ENCODE measurements around the gene SEMA3G.

SEMA3G gene

GRCh38 chr3:52479877-52480575, 35.1 kb upstream of the SEMA3G start:
- no peak for DNase-seq (ENCODE audit: low read depth in 3 of 3, low spot score in 1 of 3)

- no peak for DNase-seq (ENCODE audit: low read depth in 3 of 3, low spot score in 1 of 3)
Observed at GRCh38 chr3:52479037-52479876, 34.4 kb upstream of the SEMA3G start.

GRCh38 chr3:52477796-52478095, 32.8 kb upstream of the SEMA3G start:
- no peak for DNase-seq (ENCODE audit: low read depth in 3 of 3, low spot score in 1 of 3)

GRCh38 chr3:52477076-52477795, 32.3 kb upstream of the SEMA3G start:
- no peak for DNase-seq (ENCODE audit: low read depth in 3 of 3, low spot score in 1 of 3)

- no peak for DNase-seq (ENCODE audit: low read depth in 3 of 3, low spot score in 1 of 3)
Observed at GRCh38 chr3:52473026-52473425, 28.1 kb upstream of the SEMA3G start.

GRCh38 chr3:52472239-52473000, 27.5 kb upstream of the SEMA3G start:
- no peak for DNase-seq (ENCODE audit: low read depth in 3 of 3, low spot score in 1 of 3)

GRCh38 chr3:52471371-52472238, 26.7 kb upstream of the SEMA3G start:
- DNase-seq (ENCODE audit: low read depth in 3 of 3, low spot score in 1 of 3) = no peak

- DNase-seq (ENCODE audit: low read depth in 3 of 3, low spot score in 1 of 3) = no peak
Observed at GRCh38 chr3:52470920-52471319, 26.0 kb upstream of the SEMA3G start.

GRCh38 chr3:52469001-52469400, 24.1 kb upstream of the SEMA3G start:
- DNase-seq (ENCODE audit: low read depth in 3 of 3, low spot score in 1 of 3) = no peak

GRCh38 chr3:52468336-52468735, 23.4 kb upstream of the SEMA3G start:
- no peak for DNase-seq (ENCODE audit: low read depth in 3 of 3, low spot score in 1 of 3)

GRCh38 chr3:52463416-52463815, 18.5 kb upstream of the SEMA3G start:
- DNase-seq (ENCODE audit: low read depth in 3 of 3, low spot score in 1 of 3) = no peak

- DNase-seq (ENCODE audit: low read depth in 3 of 3, low spot score in 1 of 3) = no peak
Observed at GRCh38 chr3:52461874-52462273, 17.0 kb upstream of the SEMA3G start.

- DNase-seq (ENCODE audit: low read depth in 3 of 3, low spot score in 1 of 3) = no peak
Observed at GRCh38 chr3:52458770-52459545, 14.1 kb upstream of the SEMA3G start.

- no peak for DNase-seq (ENCODE audit: low read depth in 3 of 3, low spot score in 1 of 3)
Observed at GRCh38 chr3:52458031-52458760, 13.3 kb upstream of the SEMA3G start.

GRCh38 chr3:52456800-52457183, 11.9 kb upstream of the SEMA3G start:
- no peak for DNase-seq (ENCODE audit: low read depth in 3 of 3, low spot score in 1 of 3)

GRCh38 chr3:52456169-52456799, 11.4 kb upstream of the SEMA3G start:
- DNase-seq (ENCODE audit: low read depth in 3 of 3, low spot score in 1 of 3) = no peak

GRCh38 chr3:52455283-52456168, 10.6 kb upstream of the SEMA3G start, which contains the start of gene NISCH:
NISCH (plus strand) TSS chr3:52455604; CDS start chr3:52455642, 38 bp downstream.
- DNase-seq (ENCODE audit: low read depth in 3 of 3, low spot score in 1 of 3) = peak; percentile 86 to 98 (median 95)

Data from stimulated activated CD4-positive, alpha-beta T cell treated with anti-CD3 and anti-CD28 coated beads, TNF-alpha, amount 100 ng/mL, for 1 hour (primary cell).